GM12873 (cell line): ENCODE results near the gene PRKX.

Experiments used
- TF ChIP-seq, protein P1 (sequence below): IDR thresholded peaks from 2 replicates; pipeline ENCODE4 v1.5.1; 2012; ENCODE audit warnings: low read depth, mild to moderate bottlenecking, moderate library complexity, low read length, control low read depth; ENCODE audit not compliant: insufficient read depth; ENCODE audit errors: missing control alignments

The PRKX gene

GRCh38 chrX:3577551-3577950 lies 135.9 kb downstream of the PRKX start:
- TF ChIP-seq, protein P1, sequence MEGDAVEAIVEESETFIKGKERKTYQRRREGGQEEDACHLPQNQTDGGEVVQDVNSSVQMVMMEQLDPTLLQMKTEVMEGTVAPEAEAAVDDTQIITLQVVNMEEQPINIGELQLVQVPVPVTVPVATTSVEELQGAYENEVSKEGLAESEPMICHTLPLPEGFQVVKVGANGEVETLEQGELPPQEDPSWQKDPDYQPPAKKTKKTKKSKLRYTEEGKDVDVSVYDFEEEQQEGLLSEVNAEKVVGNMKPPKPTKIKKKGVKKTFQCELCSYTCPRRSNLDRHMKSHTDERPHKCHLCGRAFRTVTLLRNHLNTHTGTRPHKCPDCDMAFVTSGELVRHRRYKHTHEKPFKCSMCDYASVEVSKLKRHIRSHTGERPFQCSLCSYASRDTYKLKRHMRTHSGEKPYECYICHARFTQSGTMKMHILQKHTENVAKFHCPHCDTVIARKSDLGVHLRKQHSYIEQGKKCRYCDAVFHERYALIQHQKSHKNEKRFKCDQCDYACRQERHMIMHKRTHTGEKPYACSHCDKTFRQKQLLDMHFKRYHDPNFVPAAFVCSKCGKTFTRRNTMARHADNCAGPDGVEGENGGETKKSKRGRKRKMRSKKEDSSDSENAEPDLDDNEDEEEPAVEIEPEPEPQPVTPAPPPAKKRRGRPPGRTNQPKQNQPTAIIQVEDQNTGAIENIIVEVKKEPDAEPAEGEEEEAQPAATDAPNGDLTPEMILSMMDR: no peak

GRCh38 chrX:3576886-3577501 lies 136.5 kb downstream of the PRKX start:
- TF ChIP-seq, protein P1: no peak

GRCh38 chrX:3567686-3568085 lies 145.8 kb downstream of the PRKX start:
- TF ChIP-seq, protein P1: no peak

DNA sequence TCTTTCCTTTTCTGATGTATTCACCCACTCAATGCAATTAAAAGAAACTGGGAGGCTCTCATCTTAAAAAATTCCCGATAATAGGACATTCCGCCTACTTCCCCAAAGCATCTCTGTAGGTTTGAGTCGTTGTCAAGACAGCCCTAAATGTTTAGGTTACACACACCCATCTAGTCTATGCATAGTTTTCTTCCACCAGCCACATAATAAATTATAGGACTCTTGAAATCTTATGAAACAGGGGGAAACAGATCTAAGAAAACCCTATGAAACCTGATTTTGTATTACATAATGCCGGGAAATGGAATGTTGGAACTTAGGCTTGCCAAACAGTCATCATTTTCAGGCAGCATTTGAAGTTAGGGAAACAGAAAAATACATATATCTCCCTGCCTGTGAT lies 150.0 kb downstream of the PRKX start:
- TF ChIP-seq, protein P1: no peak
